Panc1 (cell line): ENCODE measurements around the gene MED12L. TPM values are rescaled to one million over a fixed set of nuclear protein-coding genes. Genes with fewer than 3 reads are reported as not detected.

Experiments used
- ATAC-seq: fragments of 200-7000 bp; cut with Tn5 transposase; 2 replicates; pipeline ENCODE4 v1.9.1; 2020; ENCODE audit warnings: mild to moderate bottlenecking, moderate library complexity
- BruUV-seq: library from RNA; stranded (reverse); fragments of 400-500 nt; replicated peaks from 2 replicates; lab custom pipeline; 2021; lab: Mats Ljungman, UMichigan
- CTCF ChIA-PET: fragments of 300-600 bp; sonication (Branson Sonifier 250); formaldehyde crosslinking; loops from one replicate; lab custom pipeline; 2022; ENCODE audit warnings: antibody characterized with exemption; lab: Charles Lee
- POLR2A ChIA-PET: fragments of 300-600 bp; sonication (Branson Sonifier 250); formaldehyde crosslinking; loops from one replicate; lab custom pipeline; 2022; ENCODE audit warnings: antibody characterized with exemption; lab: Charles Lee
- DNase-seq: peaks from one replicate; pipeline ENCODE4 v3.0.0-alpha.2; 2010; ENCODE audit warnings: low read depth, low spot score
- H3K27ac ChIP-seq: 2 replicates; pipeline ENCODE4 v1.5.1; 2011; ENCODE audit warnings: mild to moderate bottlenecking, low read length, inconsistent platforms
- H3K27me3 ChIP-seq: fragments of 200-500 bp; sonication (Bioruptor generic); 2 replicates; pipeline ENCODE4 v1.6.0; 2014; ENCODE audit warnings: low read length, inconsistent platforms; ENCODE audit not compliant: control insufficient read depth, insufficient read depth
- H3K36me3 ChIP-seq: fragments of 200-500 bp; sonication (Bioruptor generic); 2 replicates; pipeline ENCODE4 v1.5.1; 2014; ENCODE audit warnings: inconsistent platforms, mild to moderate bottlenecking, low read length, moderate library complexity; ENCODE audit not compliant: control insufficient read depth, insufficient read depth
- H3K4me1 ChIP-seq: 2 replicates; pipeline ENCODE4 v1.5.1; 2011; ENCODE audit warnings: inconsistent platforms, mild to moderate bottlenecking, low read length, moderate library complexity; ENCODE audit not compliant: control insufficient read depth, insufficient read depth
- H3K4me3 ChIP-seq, 2 experiments: 2 replicates each; pipeline ENCODE4 v1.5.1; 2011 to 2012; ENCODE audit warnings: low read depth in 2 of 2, low read length in 2 of 2, mild to moderate bottlenecking in 2 of 2, inconsistent platforms in 1 of 2, moderate library complexity in 1 of 2
- H3K9me3 ChIP-seq: fragments of 200-500 bp; sonication (Bioruptor generic); 2 replicates; pipeline ENCODE4 v1.5.1; 2014; ENCODE audit warnings: low read depth, mild to moderate bottlenecking, inconsistent platforms, low read length, moderate library complexity; ENCODE audit not compliant: control insufficient read depth, insufficient read depth
- CTCF ChIP-seq: fragments of 450-650 bp; IDR thresholded peaks from 2 replicates; pipeline ENCODE4 v1.5.1; 2017; ENCODE audit warnings: mild to moderate bottlenecking
- POLR2AphosphoS5 ChIP-seq: IDR thresholded peaks from 2 replicates; pipeline ENCODE4 v1.6.1; 2012; ENCODE audit warnings: mild to moderate bottlenecking, low read depth, low read length, moderate library complexity
- REST ChIP-seq, 2 experiments: IDR thresholded peaks; 2 replicates each; pipeline ENCODE4 v1.6.1; 2011 to 2012; ENCODE audit warnings: low read depth in 2 of 2, control low read depth in 1 of 2, low read length in 1 of 2, mild to moderate bottlenecking in 1 of 2, moderate library complexity in 1 of 2; ENCODE audit not compliant: insufficient read depth in 1 of 2
- SIN3A ChIP-seq: IDR thresholded peaks from 2 replicates; pipeline ENCODE4 v1.6.1; 2012; ENCODE audit warnings: low read depth, mild to moderate bottlenecking, low read length, moderate library complexity, borderline replicate concordance; ENCODE audit not compliant: insufficient read depth
- TCF7L2 ChIP-seq: IDR thresholded peaks from 2 replicates; pipeline ENCODE4 v1.6.1; 2011; ENCODE audit warnings: mild to moderate bottlenecking, low read depth, low read length, inconsistent platforms
- in situ Hi-C: cut with HindIII; loops from 2 replicates; pipeline ENCODE4 v1.10.0; 2016; ENCODE audit warnings: low sequenced_read_pairs, low pct_unique_long_range_greater_than_20kb
- intact Hi-C: fragments of 100-400 bp; cut with micrococcal nuclease; formaldehyde crosslinking; loops from one replicate; pipeline ENCODE4 v1.10.0; 2022; ENCODE audit not compliant: unreplicated experiment
- total RNA-seq: library from RNA; stranded (reverse); gene quantifications from one replicate; pipeline ENCODE4 v1.2.1, GENCODE V29; 2021; ENCODE audit not compliant: unreplicated experiment

The MED12L gene
- total RNA-seq, 1 experiment from 2014 or later, result 2.8 TPM

GRCh38 chr3:151434151-151434890 lies 348.9 kb downstream of the MED12L start:
- Histone ChIP-seq H3K4me3 (no peak overlapping the region), H3K27ac (no peak overlapping the region), H3K9me3 (no peaks in the 10 kb centered on the region), H3K4me1 (0 out of 2 replicates have a peak, but pooled peaks cover 2% of the 10 kb centered on the region), H3K36me3 (no peaks in the 10 kb centered on the region), H3K27me3 (no peaks in the 10 kb centered on the region)
- no TSS peak for BruUV-seq
- ChIA-PET CTCF (no interaction called here), POLR2A (no interaction called here)
- DNase-seq (peak; percentile 35), ATAC-seq (no peak)
- in situ Hi-C loops, result no loop called here
- intact Hi-C loops, result no loop called here
- no peak for TF ChIP-seq POLR2AphosphoS5
- TF ChIP-seq CTCF, result no peak
- TF ChIP-seq REST (IDR thresholded peaks at IDR 0.05; ENCODE audit: insufficient read depth in 1 of 2, low read depth in 2 of 2, low read length in 1 of 2), result no peak
- TF ChIP-seq TCF7L2, result no peak
- no peak for TF ChIP-seq SIN3A

- H3K27me3 ChIP-seq, result no peaks in the 10 kb centered on the region
- 0 out of 2 replicates have a peak, but pooled peaks cover 2% of the 10 kb centered on the region for H3K4me1 ChIP-seq
- in situ Hi-C loops (no loop called here), intact Hi-C loops (no loop called here)
- TF ChIP-seq SIN3A (no peak), REST (IDR thresholded peaks at IDR 0.05; ENCODE audit: insufficient read depth in 1 of 2, low read depth in 2 of 2, low read length in 1 of 2) (no peak), POLR2AphosphoS5 (no peak)
- BruUV-seq, result no TSS peak
- H3K9me3 ChIP-seq, result no peaks in the 10 kb centered on the region
- CTCF ChIA-PET, result no interaction called here
- H3K4me3 ChIP-seq, result no peak overlapping the region
- H3K27ac ChIP-seq, result no peak overlapping the region
- ATAC-seq (no peak), DNase-seq (no peak)
- no peaks in the 10 kb centered on the region for H3K36me3 ChIP-seq
- POLR2A ChIA-PET, result no interaction called here
These were observed 351.4 kb downstream of the MED12L start for GRCh38 chr3:151436675-151437446.
